Measurements from ENCODE around the gene FOXP1.

- TF ChIP-seq CTCF (IDR thresholded peaks at IDR 0.05) = no peak
- no peak for TF ChIP-seq EP300 (IDR thresholded peaks at IDR 0.05)
Measured at GRCh38 chr3:71547249-71548198, 36.0 kb downstream of the FOXP1 start.
